Stimulated activated CD4-positive, alpha-beta T cell treated with anti-CD3 and anti-CD28 coated beads, Interleukin-1b, Interleukin-23, amount 100 ng/mL, for 24 hours (primary cell): ENCODE results near the gene CRLF1.

Source experiments
- DNase-seq, 4 experiments: peaks; one replicate each; pipeline ENCODE4 v3.0.0-alpha.2; 2020; ENCODE audit warnings: low read depth in 4 of 4, low spot score in 1 of 4

Gene CRLF1

GRCh38 chr19:18636183-18636968 lies 29.8 kb upstream of the CRLF1 start:
- DNase-seq, result peak; percentile 99 to 100 (median 99)

GRCh38 chr19:18635831-18636182 lies 29.2 kb upstream of the CRLF1 start:
- no peak for DNase-seq

- DNase-seq, result no peak
Observed at GRCh38 chr19:18634612-18635297, 28.2 kb upstream of the CRLF1 start.

- DNase-seq, result no peak
Observed at GRCh38 chr19:18633321-18633720, 26.7 kb upstream of the CRLF1 start.

GRCh38 chr19:18629166-18630088 lies 22.8 kb upstream of the CRLF1 start:
- DNase-seq, result no peak

- DNase-seq, result no peak
Observed at GRCh38 chr19:18626906-18627305, 20.3 kb upstream of the CRLF1 start.

- DNase-seq, result no peak
Observed at GRCh38 chr19:18620902-18621301, 14.3 kb upstream of the CRLF1 start.

- DNase-seq, result no peak
Observed at GRCh38 chr19:18620311-18620710, 13.7 kb upstream of the CRLF1 start.

- no peak for DNase-seq
Observed at GRCh38 chr19:18618236-18618635, 11.6 kb upstream of the CRLF1 start.

- no peak for DNase-seq
Observed at GRCh38 chr19:18617562-18617961, 11.0 kb upstream of the CRLF1 start.

- no peak for DNase-seq
Observed at GRCh38 chr19:18616023-18616422, 9.4 kb upstream of the CRLF1 start.

- DNase-seq, result no peak
Observed at GRCh38 chr19:18613589-18614234, 7.1 kb upstream of the CRLF1 start.

- DNase-seq, result no peak
Observed at GRCh38 chr19:18612772-18613588, 6.4 kb upstream of the CRLF1 start, which contains the start of gene TMEM59L. Gene TMEM59L, plus strand, starts transcription at chr19:18612870. Its CDS starts 89 bp downstream, at chr19:18612959.

- DNase-seq, result no peak
Observed at GRCh38 chr19:18612051-18612771, 5.6 kb upstream of the CRLF1 start.

GRCh38 chr19:18611327-18612050 lies 4.9 kb upstream of the CRLF1 start:
- DNase-seq, result no peak

GRCh38 chr19:18610556-18611326 lies 4.1 kb upstream of the CRLF1 start:
- DNase-seq, result no peak

- no peak for DNase-seq
Observed at GRCh38 chr19:18610245-18610555, 3.6 kb upstream of the CRLF1 start.

- no peak for DNase-seq
Observed at GRCh38 chr19:18609717-18610051, 3.1 kb upstream of the CRLF1 start.
